Measurements from ENCODE around the gene GSTM3. TPM values are rescaled to one million over a fixed set of nuclear protein-coding genes. Genes with fewer than 3 reads are reported as not detected.

Gene GSTM3
- polyA plus RNA-seq, 1 donor (not counting 4 experiments of a cell fraction or from before 2014, with no cell fraction given), result 113 TPM

DNA sequence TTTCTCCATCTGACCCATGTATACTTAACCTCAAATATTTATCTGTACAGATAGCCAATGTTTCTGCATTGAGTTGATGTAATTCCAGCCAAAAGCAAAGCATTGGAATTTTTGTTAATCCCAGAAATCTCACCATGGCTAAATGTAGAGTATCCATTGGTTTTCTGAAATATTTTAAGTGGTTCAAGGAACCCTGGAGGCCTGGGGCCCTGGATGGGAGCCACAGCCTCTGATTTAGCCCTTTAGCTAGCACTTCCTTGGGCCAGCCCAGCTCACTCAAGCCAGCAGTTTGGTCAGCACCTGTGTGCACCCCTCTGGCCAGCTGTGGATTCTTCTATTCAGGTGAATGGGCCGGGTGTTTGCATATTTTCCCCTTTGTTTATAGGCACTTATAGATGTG lies 41.7 kb upstream of the GSTM3 start:
- H2AFZ ChIP-seq (ENCODE audit: control insufficient read depth, low read length), result no peak overlapping the region
- dilution Hi-C loops (cut with MboI; ENCODE audit: extremely low pct_ligation_motif_present, low sequenced_read_pairs), result no loop called here
- no peaks in the 10 kb centered on the region for H3K27me3 ChIP-seq (ENCODE audit: control insufficient read depth, extremely low read depth, insufficient read depth, low read length)
- no peak overlapping the region for H3K4me2 ChIP-seq (ENCODE audit: control insufficient read depth, extremely low read depth, insufficient read depth, low read depth, low read length)
- FAIRE-seq (no peak), DNase-seq (ENCODE audit: low read depth, low spot score) (no peak)
- no peak overlapping the region for H3K27ac ChIP-seq (ENCODE audit: control insufficient read depth, insufficient read depth, low read length)
- no peaks in the 10 kb centered on the region for H3K79me2 ChIP-seq (ENCODE audit: control insufficient read depth, insufficient read depth, low read length)
- peaks cover 25% of the 10 kb centered on the region for H3K4me1 ChIP-seq (ENCODE audit: control insufficient read depth, extremely low read depth, insufficient read depth, low read length)
- no peak overlapping the region for H3K9ac ChIP-seq (ENCODE audit: control insufficient read depth, extremely low read depth, insufficient read depth, low read length)
- no peaks in the 10 kb centered on the region for H4K20me1 ChIP-seq (ENCODE audit: control insufficient read depth, extremely low read depth, insufficient read depth, low read length)
- no peaks in the 10 kb centered on the region for H3K36me3 ChIP-seq (ENCODE audit: control insufficient read depth in 2 of 2, extremely low read depth in 1 of 2, insufficient read depth in 2 of 2, low read length in 2 of 2)
- no peaks in the 10 kb centered on the region for H3K9me3 ChIP-seq (ENCODE audit: control insufficient read depth, low read depth, low read length)
- TF ChIP-seq, protein P1, sequence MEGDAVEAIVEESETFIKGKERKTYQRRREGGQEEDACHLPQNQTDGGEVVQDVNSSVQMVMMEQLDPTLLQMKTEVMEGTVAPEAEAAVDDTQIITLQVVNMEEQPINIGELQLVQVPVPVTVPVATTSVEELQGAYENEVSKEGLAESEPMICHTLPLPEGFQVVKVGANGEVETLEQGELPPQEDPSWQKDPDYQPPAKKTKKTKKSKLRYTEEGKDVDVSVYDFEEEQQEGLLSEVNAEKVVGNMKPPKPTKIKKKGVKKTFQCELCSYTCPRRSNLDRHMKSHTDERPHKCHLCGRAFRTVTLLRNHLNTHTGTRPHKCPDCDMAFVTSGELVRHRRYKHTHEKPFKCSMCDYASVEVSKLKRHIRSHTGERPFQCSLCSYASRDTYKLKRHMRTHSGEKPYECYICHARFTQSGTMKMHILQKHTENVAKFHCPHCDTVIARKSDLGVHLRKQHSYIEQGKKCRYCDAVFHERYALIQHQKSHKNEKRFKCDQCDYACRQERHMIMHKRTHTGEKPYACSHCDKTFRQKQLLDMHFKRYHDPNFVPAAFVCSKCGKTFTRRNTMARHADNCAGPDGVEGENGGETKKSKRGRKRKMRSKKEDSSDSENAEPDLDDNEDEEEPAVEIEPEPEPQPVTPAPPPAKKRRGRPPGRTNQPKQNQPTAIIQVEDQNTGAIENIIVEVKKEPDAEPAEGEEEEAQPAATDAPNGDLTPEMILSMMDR (optimal IDR thresholded peaks at IDR 0.05 in 1 of 3, IDR thresholded peaks at IDR 0.05 in 1 of 3, conservative IDR thresholded peaks at IDR 0.05 in 1 of 3; ENCODE audit: extremely low read depth in 1 of 3, insufficient read depth in 2 of 3, low read length in 3 of 3), result no peak
- no peak for TF ChIP-seq EZH2 (IDR thresholded peaks at IDR 0.05; ENCODE audit: low read length)
- no peak overlapping the region for H3K4me3 ChIP-seq (ENCODE audit: control insufficient read depth in 2 of 3, extremely low read depth in 1 of 3, insufficient read depth in 2 of 3, low read depth in 1 of 3, low read length in 3 of 3)
- no peaks in the 10 kb centered on the region for H3K9me1 ChIP-seq (ENCODE audit: control insufficient read depth, extremely low read depth, insufficient read depth, low read length)

- H2AFZ ChIP-seq (ENCODE audit: control insufficient read depth, low read length), result no peak overlapping the region
- no peak overlapping the region for H3K27ac ChIP-seq (ENCODE audit: control insufficient read depth, insufficient read depth, low read length)
- no peaks in the 10 kb centered on the region for H3K36me3 ChIP-seq (ENCODE audit: control insufficient read depth in 2 of 2, extremely low read depth in 1 of 2, insufficient read depth in 2 of 2, low read length in 2 of 2)
- no peaks in the 10 kb centered on the region for H3K79me2 ChIP-seq (ENCODE audit: control insufficient read depth, insufficient read depth, low read length)
- no peaks in the 10 kb centered on the region for H3K9me1 ChIP-seq (ENCODE audit: control insufficient read depth, extremely low read depth, insufficient read depth, low read length)
- DNase-seq (ENCODE audit: low read depth, low spot score) (no peak), FAIRE-seq (no peak)
- no peaks in the 10 kb centered on the region for H3K27me3 ChIP-seq (ENCODE audit: control insufficient read depth, extremely low read depth, insufficient read depth, low read length)
- TF ChIP-seq EZH2 (IDR thresholded peaks at IDR 0.05; ENCODE audit: low read length), result no peak
- H3K4me2 ChIP-seq (ENCODE audit: control insufficient read depth, extremely low read depth, insufficient read depth, low read depth, low read length), result no peak overlapping the region
- H3K9me3 ChIP-seq (ENCODE audit: control insufficient read depth, low read depth, low read length), result no peaks in the 10 kb centered on the region
- no peak overlapping the region for H3K9ac ChIP-seq (ENCODE audit: control insufficient read depth, extremely low read depth, insufficient read depth, low read length)
- no peaks in the 10 kb centered on the region for H4K20me1 ChIP-seq (ENCODE audit: control insufficient read depth, extremely low read depth, insufficient read depth, low read length)
- peaks cover 18% of the 10 kb centered on the region for H3K4me1 ChIP-seq (ENCODE audit: control insufficient read depth, extremely low read depth, insufficient read depth, low read length)
- no peak overlapping the region for H3K4me3 ChIP-seq (ENCODE audit: control insufficient read depth in 2 of 3, extremely low read depth in 1 of 3, insufficient read depth in 2 of 3, low read depth in 1 of 3, low read length in 3 of 3)
- dilution Hi-C loops (cut with MboI; ENCODE audit: extremely low pct_ligation_motif_present, low sequenced_read_pairs), result no loop called here
Observed at GRCh38 chr1:109781806-109782205, 41.0 kb upstream of the GSTM3 start.

DNA sequence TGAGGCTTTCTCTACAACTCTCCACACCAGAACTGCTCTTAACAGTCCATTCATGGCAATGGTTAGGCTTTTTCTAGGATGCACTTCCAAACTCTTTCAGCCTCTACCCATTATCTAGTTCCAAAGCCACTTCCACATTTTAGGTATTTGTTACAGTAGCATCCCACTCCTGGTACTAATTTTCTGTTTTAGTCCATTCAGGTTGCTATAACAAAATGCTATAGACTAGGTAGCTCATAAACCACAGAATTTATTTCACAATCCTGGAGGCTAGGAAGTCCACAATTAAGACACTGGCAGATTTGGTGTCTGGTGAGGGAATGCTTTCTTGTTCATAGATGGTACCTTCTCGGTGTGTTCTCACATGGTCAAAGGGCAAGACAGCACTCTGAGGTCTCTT lies 40.1 kb upstream of the GSTM3 start:
- H4K20me1 ChIP-seq (ENCODE audit: control insufficient read depth, extremely low read depth, insufficient read depth, low read length), result no peaks in the 10 kb centered on the region
- no peaks in the 10 kb centered on the region for H3K79me2 ChIP-seq (ENCODE audit: control insufficient read depth, insufficient read depth, low read length)
- TF ChIP-seq, protein P1 (optimal IDR thresholded peaks at IDR 0.05 in 1 of 3, IDR thresholded peaks at IDR 0.05 in 1 of 3, conservative IDR thresholded peaks at IDR 0.05 in 1 of 3; ENCODE audit: extremely low read depth in 1 of 3, insufficient read depth in 2 of 3, low read length in 3 of 3), result no peak
- TF ChIP-seq EZH2 (IDR thresholded peaks at IDR 0.05; ENCODE audit: low read length), result no peak
- no peaks in the 10 kb centered on the region for H3K9me3 ChIP-seq (ENCODE audit: control insufficient read depth, low read depth, low read length)
- no peak overlapping the region for H3K27ac ChIP-seq (ENCODE audit: control insufficient read depth, insufficient read depth, low read length)
- H3K9me1 ChIP-seq (ENCODE audit: control insufficient read depth, extremely low read depth, insufficient read depth, low read length), result no peaks in the 10 kb centered on the region
- H3K4me3 ChIP-seq (ENCODE audit: control insufficient read depth in 2 of 3, extremely low read depth in 1 of 3, insufficient read depth in 2 of 3, low read depth in 1 of 3, low read length in 3 of 3), result no peak overlapping the region
- FAIRE-seq, result no peak
- dilution Hi-C loops (cut with MboI; ENCODE audit: extremely low pct_ligation_motif_present, low sequenced_read_pairs), result no loop called here
- DNase-seq (ENCODE audit: low read depth, low spot score), result no peak
- H3K4me2 ChIP-seq (ENCODE audit: control insufficient read depth, extremely low read depth, insufficient read depth, low read depth, low read length), result no peak overlapping the region
- H3K27me3 ChIP-seq (ENCODE audit: control insufficient read depth, extremely low read depth, insufficient read depth, low read length), result no peaks in the 10 kb centered on the region
- no peak overlapping the region for H2AFZ ChIP-seq (ENCODE audit: control insufficient read depth, low read length)
- H3K9ac ChIP-seq (ENCODE audit: control insufficient read depth, extremely low read depth, insufficient read depth, low read length), result no peak overlapping the region
- H3K36me3 ChIP-seq (ENCODE audit: control insufficient read depth in 2 of 2, extremely low read depth in 1 of 2, insufficient read depth in 2 of 2, low read length in 2 of 2), result no peaks in the 10 kb centered on the region
- H3K4me1 ChIP-seq (ENCODE audit: control insufficient read depth, extremely low read depth, insufficient read depth, low read length), result peaks cover 14% of the 10 kb centered on the region

Data from keratinocyte (primary cell).